Activated effector memory CD4-positive, alpha-beta T cell treated with Interleukin-2 at 50 U/mL for 16 hours (primary cell): ENCODE data around the gene FGF5.
"Not testable (repeated sequence)": the region's sequence is repeated elsewhere in the genome, so short reads cannot be mapped to it uniquely, and the experiment has no call there.

Experiments
- DNase-seq: peaks from one replicate; pipeline ENCODE4 v3.0.0-alpha.2; 2020

The FGF5 gene

GRCh38 chr4:80266253-80266901 lies at the start of gene FGF5:
Gene FGF5 (plus strand): TSS chr4:80266664. CDS start chr4:80266825, 161 bp downstream.
- DNase-seq, result no peak

GRCh38 chr4:80219301-80220025 lies 47.0 kb upstream of the FGF5 start:
- no peak for DNase-seq

GRCh38 chr4:80220711-80221110 lies 45.8 kb upstream of the FGF5 start:
- no peak for DNase-seq

DNA sequence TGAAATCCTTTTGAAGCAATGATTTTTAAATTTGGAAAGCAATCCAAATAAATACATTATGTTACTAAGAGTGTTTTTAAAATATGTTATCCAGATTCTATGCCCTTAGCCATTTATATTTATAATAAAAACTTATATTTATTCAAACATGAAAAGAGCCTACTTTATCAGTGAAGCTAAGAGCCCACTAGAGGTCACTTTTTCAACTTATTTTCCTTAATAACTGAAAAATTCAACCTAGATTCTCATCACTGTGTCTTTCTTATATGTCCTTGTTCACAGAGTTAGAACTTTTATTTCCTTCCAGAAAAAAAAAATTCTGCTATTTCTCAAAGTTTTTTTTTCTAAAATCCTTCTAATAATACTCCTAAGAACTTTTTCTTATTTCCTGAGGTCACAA lies 45.3 kb upstream of the FGF5 start:
- no peak for DNase-seq

DNA sequence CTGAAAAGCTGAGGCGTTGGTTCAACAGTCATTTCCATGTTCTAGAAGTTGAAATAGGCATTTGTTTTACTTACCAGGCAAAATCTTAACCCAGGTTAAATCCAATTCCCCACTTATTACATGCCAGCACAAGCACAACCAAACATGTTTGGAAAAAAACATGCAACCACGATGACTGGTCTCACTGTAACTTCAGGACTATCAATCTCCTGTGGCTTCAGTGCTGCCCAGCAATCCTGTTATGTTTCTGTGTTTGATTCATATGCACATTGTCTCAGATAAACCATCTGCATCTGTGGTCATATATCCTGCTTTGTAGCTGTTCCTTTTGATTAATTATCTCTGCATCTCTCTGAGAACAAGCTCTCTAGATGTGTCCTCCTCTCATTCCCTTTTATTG lies 40.9 kb upstream of the FGF5 start:
- DNase-seq, result no peak

DNA sequence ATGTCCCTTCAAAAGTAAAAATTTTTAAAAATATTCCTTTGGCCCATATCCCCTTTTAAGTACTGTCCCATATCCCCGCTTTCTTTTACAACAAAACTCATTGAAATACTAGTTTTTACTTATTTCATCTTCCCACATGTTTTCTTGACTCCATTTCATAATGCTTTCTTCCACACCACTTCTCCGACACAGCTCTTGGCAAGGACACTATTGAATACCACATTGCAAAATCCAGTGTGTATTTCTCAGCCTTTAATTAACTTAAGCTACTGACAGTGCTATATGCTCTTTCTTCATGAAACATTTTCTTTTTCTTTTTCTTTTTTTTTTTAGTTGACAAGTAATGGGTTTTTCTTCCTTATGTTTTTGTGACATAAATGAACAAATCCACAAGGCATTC lies 40.4 kb upstream of the FGF5 start:
- no peak for DNase-seq

DNA sequence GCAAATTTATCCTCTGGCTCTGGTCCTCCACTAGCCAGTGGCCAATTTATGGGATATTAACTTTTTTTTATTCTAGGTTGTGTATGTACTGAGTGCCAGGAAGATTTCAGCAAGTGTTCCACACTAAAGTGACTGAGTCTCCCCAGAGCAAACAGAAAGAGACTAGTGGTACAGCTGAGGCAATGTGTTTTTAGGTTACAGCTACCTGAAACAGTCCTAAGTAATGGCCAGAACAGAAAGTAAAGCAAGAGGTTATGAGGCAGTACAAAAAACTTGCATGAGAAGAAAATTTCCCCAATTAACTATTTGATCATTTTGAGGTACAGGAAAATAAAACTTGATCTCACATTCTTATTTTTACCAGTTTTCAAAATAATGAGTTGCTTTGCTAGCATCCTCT lies 38.0 kb upstream of the FGF5 start:
- DNase-seq, result no peak

DNA sequence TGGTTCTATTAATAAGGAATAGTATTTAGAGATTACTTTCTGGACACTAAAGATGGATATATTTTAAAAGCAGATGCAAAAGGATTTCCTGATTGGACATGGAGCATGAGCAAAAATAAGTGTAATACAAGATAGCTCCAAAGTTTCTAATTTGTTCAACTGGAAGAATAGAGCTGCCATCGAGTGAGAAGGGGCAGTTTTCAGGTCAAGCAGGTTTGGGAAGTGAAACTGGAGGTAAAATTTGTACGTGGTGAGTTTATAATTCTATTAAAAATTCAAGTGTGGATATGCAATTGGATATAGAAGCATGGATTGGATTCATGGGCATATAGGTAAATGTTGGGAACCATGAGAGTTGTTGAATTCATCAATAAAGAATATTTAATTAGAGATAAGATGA lies 37.3 kb upstream of the FGF5 start:
- no peak for DNase-seq

DNA sequence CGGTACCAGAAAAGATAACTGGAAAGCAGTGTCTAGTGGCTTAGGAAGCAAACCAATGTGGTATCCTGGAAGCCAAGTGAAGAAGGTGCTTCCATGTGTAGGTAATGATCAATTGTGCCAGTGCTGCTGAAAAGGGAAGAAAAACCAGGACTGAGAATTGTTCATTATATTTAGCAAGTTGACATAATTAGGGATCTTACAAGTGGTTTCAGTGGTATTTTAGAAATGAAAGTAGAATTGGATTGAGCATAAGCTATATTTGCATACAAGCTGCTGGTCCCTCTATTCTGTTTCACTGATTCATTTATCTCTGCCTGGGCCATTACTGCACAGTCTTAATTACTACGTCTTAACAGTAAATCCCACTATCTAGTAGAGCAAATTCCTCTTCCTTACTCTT lies 36.9 kb upstream of the FGF5 start:
- DNase-seq, result no peak

DNA sequence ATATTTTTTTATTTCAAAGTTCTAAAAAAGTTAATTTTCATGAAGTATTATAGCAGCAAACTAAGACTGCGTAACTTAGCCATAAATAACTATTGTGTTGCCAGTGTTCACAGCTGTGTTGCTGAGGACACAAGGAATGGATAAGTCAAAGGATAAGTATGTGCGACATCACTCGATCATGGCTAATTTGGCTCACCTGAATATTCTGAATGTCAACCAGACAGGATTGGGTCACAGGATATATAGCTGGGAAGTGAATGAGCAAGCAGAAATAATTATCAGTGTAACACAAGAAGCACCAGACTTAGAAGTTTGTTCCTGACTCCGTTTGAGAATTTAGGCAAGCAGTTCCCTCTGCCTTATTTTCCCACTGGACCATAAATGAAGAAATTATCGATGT lies 35.3 kb upstream of the FGF5 start:
- no peak for DNase-seq

- DNase-seq, result no peak
Measured at GRCh38 chr4:80232707-80233370, 33.6 kb upstream of the FGF5 start.

- no peak for DNase-seq
Measured at GRCh38 chr4:80233390-80233789, 33.1 kb upstream of the FGF5 start.

DNA sequence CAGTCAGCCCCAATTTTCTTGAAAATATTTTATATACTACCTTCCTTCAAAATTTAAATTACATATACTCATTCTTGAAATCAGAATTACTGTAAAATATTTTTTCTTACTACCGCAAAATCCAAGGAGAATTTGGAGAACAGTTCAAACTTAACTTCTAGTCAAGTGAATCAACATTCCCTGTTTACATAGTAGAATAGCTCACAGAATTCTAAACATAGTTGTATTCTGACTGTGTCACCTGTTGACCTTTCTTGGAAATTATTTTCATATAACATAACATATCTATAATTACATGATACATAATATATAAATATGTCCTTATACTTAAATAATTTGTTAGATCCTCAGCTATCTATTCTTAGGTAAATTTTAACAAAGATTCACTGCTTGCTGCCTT lies 31.0 kb upstream of the FGF5 start:
- DNase-seq, result no peak

GRCh38 chr4:80237992-80238391 lies 28.5 kb upstream of the FGF5 start:
- DNase-seq, result no peak

DNA sequence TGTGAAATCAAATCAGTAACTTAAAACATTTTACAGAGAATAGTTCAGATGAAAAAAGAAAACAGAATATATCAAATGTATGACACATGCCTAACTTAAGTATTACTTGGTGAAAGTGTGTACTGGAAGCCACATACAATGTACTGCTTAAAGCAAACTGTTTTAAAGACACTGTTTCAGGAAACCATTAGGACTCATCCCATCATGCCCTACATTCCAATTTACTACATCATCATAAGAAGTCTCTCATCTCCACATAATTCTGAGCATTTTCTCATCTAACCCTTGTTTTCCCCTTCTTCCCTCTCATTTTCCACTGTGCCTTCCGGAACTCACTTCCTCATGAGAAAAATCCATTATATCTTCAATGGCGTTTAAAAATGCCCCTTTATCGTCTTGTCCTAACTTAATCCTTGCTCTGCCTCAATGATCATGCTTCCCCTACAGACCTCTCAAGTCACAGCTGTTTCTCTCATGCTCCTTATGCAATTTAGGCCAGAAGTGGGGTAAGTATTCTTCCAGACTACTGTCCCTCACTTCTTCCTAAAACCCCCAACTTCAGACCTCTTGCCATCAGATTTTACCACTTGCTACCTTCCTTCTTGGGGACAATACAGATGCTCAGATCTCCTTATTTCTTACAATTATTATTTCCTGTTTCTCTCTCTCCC lies 26.8 kb upstream of the FGF5 start:
- DNase-seq, result no peak

DNA sequence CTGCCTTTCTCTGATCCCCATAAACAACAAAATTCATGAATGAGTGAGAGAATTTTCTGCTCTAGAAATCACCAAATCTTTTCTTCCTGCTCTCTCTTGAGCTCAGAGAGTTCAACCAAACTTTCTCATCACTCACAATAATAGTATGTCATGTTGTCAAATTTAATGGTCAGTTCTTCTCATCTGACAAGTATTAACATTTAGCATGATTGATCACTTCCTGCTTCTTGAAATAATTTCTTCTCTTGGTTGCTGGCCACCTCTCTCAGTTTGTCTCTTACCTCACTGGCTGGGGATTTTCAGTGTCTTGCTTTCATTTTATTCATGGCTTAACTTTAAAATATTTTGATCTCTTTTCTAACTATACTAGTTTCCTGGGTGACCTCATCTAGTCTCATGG lies 25.5 kb upstream of the FGF5 start:
- DNase-seq, result no peak

GRCh38 chr4:80243274-80244018 lies 23.0 kb upstream of the FGF5 start:
- no peak for DNase-seq

DNA sequence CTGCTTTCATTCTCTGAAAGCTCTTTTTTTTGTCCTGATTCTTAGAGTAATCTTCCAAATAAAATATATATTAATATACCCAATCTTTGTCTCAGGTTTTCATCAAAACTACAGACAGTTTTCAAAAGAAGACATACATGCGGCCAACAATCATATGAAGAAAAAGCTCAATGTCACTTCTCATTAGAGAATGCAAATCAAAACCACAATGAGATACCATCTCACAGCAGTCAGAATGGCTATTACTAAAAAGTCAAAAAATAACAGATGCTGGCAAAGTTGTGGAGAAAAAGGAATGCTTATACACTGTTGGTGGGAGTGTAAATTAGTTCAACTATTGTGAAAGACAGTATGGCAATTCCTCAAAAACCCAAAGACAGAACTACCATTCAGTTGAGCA lies 19.0 kb upstream of the FGF5 start:
- DNase-seq, result not testable (repeated sequence)

GRCh38 chr4:80249144-80249543 lies 17.3 kb upstream of the FGF5 start:
- DNase-seq, result no peak

DNA sequence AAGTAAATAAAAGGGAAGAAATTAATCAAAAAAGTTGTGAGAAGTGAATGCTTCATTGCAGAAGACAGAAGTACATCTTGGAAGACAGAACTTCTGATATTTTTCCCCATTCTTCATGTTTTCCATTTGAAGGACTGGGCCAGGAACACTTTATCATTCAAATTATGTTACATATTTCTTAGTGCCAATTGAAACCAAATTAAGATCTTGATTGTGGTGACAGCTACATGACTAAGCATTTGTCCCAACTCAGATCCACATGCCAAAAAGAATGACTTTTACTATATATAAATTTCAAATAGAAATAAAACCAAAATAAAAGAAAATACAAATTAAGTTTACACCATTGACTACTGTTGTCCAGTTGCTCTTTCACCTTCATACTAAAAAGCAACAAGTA lies 14.0 kb upstream of the FGF5 start:
- no peak for DNase-seq

- DNase-seq, result no peak
Measured at GRCh38 chr4:80252953-80253352, 13.5 kb upstream of the FGF5 start.

- DNase-seq, result no peak
Measured at GRCh38 chr4:80253510-80253909, 13.0 kb upstream of the FGF5 start.

DNA sequence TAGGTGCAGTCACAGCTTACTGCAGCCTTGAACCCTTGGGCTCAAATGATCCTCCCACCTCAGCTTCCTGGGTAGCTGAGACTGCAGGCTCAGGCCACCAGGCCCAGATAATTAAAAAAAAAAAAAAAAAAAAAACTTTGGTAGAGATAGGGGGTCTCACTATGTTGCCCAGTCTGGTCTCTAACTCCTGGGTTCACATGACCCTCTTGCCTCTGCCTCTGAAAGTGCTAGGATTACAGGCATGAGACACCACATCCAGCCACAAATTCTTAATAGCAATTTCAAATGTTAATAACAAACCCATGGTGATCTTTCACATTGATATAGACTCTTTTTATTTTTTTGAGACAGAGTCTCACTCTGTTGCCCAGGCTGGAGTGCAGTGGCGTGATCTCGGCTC lies 12.3 kb upstream of the FGF5 start:
- DNase-seq, result no peak
